ENCODE data around the gene SMPD4.
"Not testable (repeated sequence)": the region's sequence is repeated elsewhere in the genome, so short reads cannot be mapped to it uniquely, and the experiment has no call there.

DNA sequence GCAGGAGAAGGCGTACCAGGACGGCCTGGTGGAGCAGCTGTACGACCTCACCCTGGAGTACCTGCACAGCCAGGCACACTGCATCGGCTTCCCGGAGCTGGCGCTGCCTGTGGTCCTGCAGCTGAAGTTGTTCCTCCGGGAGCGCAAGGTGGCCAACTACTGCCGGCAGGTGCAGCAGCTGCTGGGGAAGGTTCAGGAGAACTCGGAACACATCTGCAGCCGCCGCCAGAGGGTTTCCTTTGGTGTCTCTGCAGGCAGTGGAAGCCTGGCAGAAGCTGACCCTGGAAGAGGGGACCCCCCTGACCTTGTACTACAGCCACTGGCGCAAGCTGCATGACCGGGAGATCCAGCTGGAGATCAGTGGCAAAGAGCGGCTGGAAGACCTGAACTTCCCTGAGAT lies 49.5 kb upstream of the SMPD4 start:
- not testable (repeated sequence) for TF ChIP-seq EZH2phosphoT487 (IDR thresholded peaks at IDR 0.05; ENCODE audit: insufficient read depth, low read depth); EZH2 (IDR thresholded peaks at IDR 0.05; ENCODE audit: insufficient read depth, poor library complexity, severe bottlenecking)
